GM23338 (cell line): Measurements from ENCODE around the gene DNAH17. TPM values are rescaled to one million over a fixed set of nuclear protein-coding genes. Genes with fewer than 3 reads are reported as not detected.

Experiments
- ATAC-seq: fragments of 200-7000 bp; cut with Tn5 transposase; 3 replicates; pipeline ENCODE4 v1.9.1; 2020
- DNase-seq: peaks from one replicate; pipeline ENCODE4 v3.0.0-alpha.2; 2015; ENCODE audit warnings: low spot score
- H2AFZ ChIP-seq: fragments of 200-600 bp; sonication (generic); 2 replicates; pipeline ENCODE4 v1.8.0; 2016; ENCODE audit warnings: antibody characterized with exemption, mild to moderate bottlenecking, moderate library complexity
- H3F3A ChIP-seq: fragments of 200-600 bp; sonication (generic); replicated peaks from 2 replicates; pipeline ENCODE4 v1.8.0; 2017; ENCODE audit warnings: antibody characterized with exemption, mixed run types, low read depth
- H3K27ac ChIP-seq: fragments of 200-600 bp; sonication (generic); 2 replicates; pipeline ENCODE4 v1.6.1; 2016; ENCODE audit warnings: low read depth
- H3K27me3 ChIP-seq: fragments of 200-600 bp; sonication (generic); 2 replicates; pipeline ENCODE4 v1.8.0; 2016; ENCODE audit warnings: mild to moderate bottlenecking, mixed run types, moderate library complexity; ENCODE audit not compliant: insufficient read depth
- H3K36me3 ChIP-seq: fragments of 200-600 bp; sonication (generic); 2 replicates; pipeline ENCODE4 v1.8.0; 2016; ENCODE audit warnings: mild to moderate bottlenecking; ENCODE audit not compliant: insufficient read depth
- H3K4me1 ChIP-seq: fragments of 200-600 bp; sonication (generic); 2 replicates; pipeline ENCODE4 v1.8.0; 2016; ENCODE audit warnings: mild to moderate bottlenecking, moderate library complexity; ENCODE audit not compliant: insufficient read depth
- H3K4me2 ChIP-seq: fragments of 200-600 bp; sonication (generic); 2 replicates; pipeline ENCODE4 v1.7.1; 2017; ENCODE audit warnings: mixed run types
- H3K4me3 ChIP-seq: fragments of 200-600 bp; sonication (generic); 2 replicates; pipeline ENCODE4 v1.6.1; 2016; ENCODE audit warnings: mixed run types
- H3K79me2 ChIP-seq: fragments of 200-600 bp; sonication (generic); replicated peaks from 2 replicates; pipeline ENCODE4 v1.8.0; 2017; ENCODE audit warnings: mild to moderate bottlenecking; ENCODE audit not compliant: insufficient read depth
- H3K9me2 ChIP-seq: fragments of 200-600 bp; sonication (generic); 2 replicates; pipeline ENCODE4 v1.8.0; 2017; ENCODE audit not compliant: insufficient read depth
- H4K20me1 ChIP-seq: fragments of 200-600 bp; sonication (generic); replicated peaks from 2 replicates; pipeline ENCODE4 v1.8.0; 2017; ENCODE audit warnings: mild to moderate bottlenecking; ENCODE audit not compliant: insufficient read depth
- H3K27ac Mint-ChIP-seq: 2 replicates; pipeline ENCODE4 v1.8.0; 2020; ENCODE audit warnings: inconsistent platforms, mild to moderate bottlenecking, moderate library complexity, mixed read lengths
- H3K27me3 Mint-ChIP-seq: 3 replicates; pipeline ENCODE4 v1.8.0; 2022; ENCODE audit warnings: low read depth, mild to moderate bottlenecking, moderate library complexity, mixed read lengths, inconsistent platforms; ENCODE audit not compliant: insufficient read depth, poor library complexity
- H3K36me3 Mint-ChIP-seq: 3 replicates; pipeline ENCODE4 v1.8.0; 2021; ENCODE audit warnings: low read depth, mild to moderate bottlenecking, inconsistent platforms, moderate library complexity, mixed read lengths
- H3K4me1 Mint-ChIP-seq: 3 replicates; pipeline ENCODE4 v1.8.0; 2020; ENCODE audit warnings: mild to moderate bottlenecking, inconsistent platforms, mixed read lengths
- H3K4me3 Mint-ChIP-seq: 3 replicates; pipeline ENCODE4 v1.8.0; 2021; ENCODE audit warnings: moderate library complexity, mild to moderate bottlenecking, inconsistent platforms, mixed read lengths
- H3K9me3 Mint-ChIP-seq: 3 replicates; pipeline ENCODE4 v1.8.0; 2020; ENCODE audit warnings: moderate library complexity, mild to moderate bottlenecking, inconsistent platforms, mixed read lengths
- CREB1 ChIP-seq: fragments of 250-450 bp; sonication (Bioruptor Pico); IDR thresholded peaks from 2 replicates; pipeline ENCODE4 v1.5.0; 2020; ENCODE audit warnings: low read depth, mild to moderate bottlenecking, moderate library complexity
- CTCF ChIP-seq, 2 experiments: fragments of 200-600 bp in 1 of 2; sonication (generic) in 1 of 2; conservative IDR thresholded peaks; 2 replicates each; pipeline versions ENCODE4 v1.5.1 to v1.6.1; 2016 to 2017; ENCODE audit warnings: antibody characterized with exemption in 2 of 2, low read depth in 2 of 2, mild to moderate bottlenecking in 2 of 2, moderate library complexity in 1 of 2
- EZH2 ChIP-seq: fragments of 200-600 bp; sonication (generic); IDR thresholded peaks from one replicate; pipeline ENCODE4 v1.8.0; 2017; ENCODE audit warnings: antibody characterized with exemption, mild to moderate bottlenecking, low read depth; ENCODE audit not compliant: unreplicated experiment
- EZH2phosphoT487 ChIP-seq: fragments of 200-600 bp; sonication (generic); IDR thresholded peaks from one replicate; pipeline ENCODE4 v1.8.1; 2018; ENCODE audit warnings: antibody characterized with exemption; ENCODE audit not compliant: unreplicated experiment
- JUNB ChIP-seq: IDR thresholded peaks from one replicate; pipeline ENCODE4 v1.6.1; 2016; ENCODE audit warnings: antibody characterized with exemption; ENCODE audit not compliant: unreplicated experiment
- NANOG ChIP-seq: IDR thresholded peaks from 2 replicates; pipeline ENCODE4 v1.6.1; 2016; ENCODE audit warnings: antibody characterized with exemption, borderline replicate concordance
- POLR2AphosphoS5 ChIP-seq: IDR thresholded peaks from 2 replicates; pipeline ENCODE4 v1.6.1; 2016; ENCODE audit warnings: antibody characterized with exemption, low read depth
- REST ChIP-seq: IDR thresholded peaks from one replicate; pipeline ENCODE4 v1.6.1; 2018; ENCODE audit warnings: antibody characterized with exemption; ENCODE audit not compliant: unreplicated experiment
- STAT1 ChIP-seq: IDR thresholded peaks from one replicate; pipeline ENCODE4 v1.6.1; 2016; ENCODE audit warnings: antibody characterized with exemption; ENCODE audit not compliant: unreplicated experiment
- ZNF114 ChIP-seq: fragments of 250-450 bp; sonication (Bioruptor Pico); IDR thresholded peaks from 2 replicates; pipeline ENCODE4 v1.5.0; 2020; ENCODE audit warnings: mild to moderate bottlenecking, moderate library complexity
- ZNF331 ChIP-seq: fragments of 250-450 bp; sonication (Bioruptor Pico); IDR thresholded peaks from 2 replicates; pipeline ENCODE4 v1.5.0; 2020; ENCODE audit warnings: low read depth, mild to moderate bottlenecking, moderate library complexity
- polyA plus RNA-seq: library from polyadenylated mRNA; unstranded; fragments of >200 nt; fragmentation: Nextera tagmentation; extraction: Ambion mirVana; gene quantifications from 2 replicates; pipeline ENCODE4 v1.2.1, GENCODE V29; 2016
- total RNA-seq: library from RNA; depleted of rRNA; stranded (reverse); fragments of >200 nt; shearing (Covaris generic); gene quantifications from 2 replicates; pipeline ENCODE4 v1.2.3, GENCODE V29; 2014
- TF ChIP-seq, protein P1 (sequence below): IDR thresholded peaks from 2 replicates; pipeline ENCODE4 v1.6.1; 2016; ENCODE audit warnings: antibody characterized with exemption
- TF ChIP-seq, protein P2 (sequence below): fragments of 250-450 bp; sonication (Bioruptor Pico); IDR thresholded peaks from 2 replicates; pipeline ENCODE4 v1.5.0; 2020; ENCODE audit warnings: mild to moderate bottlenecking, moderate library complexity

Gene DNAH17
- total and polyA plus RNA-seq, 2 experiments from 2014 or later, result 0.59 to 2.0 TPM

DNA sequence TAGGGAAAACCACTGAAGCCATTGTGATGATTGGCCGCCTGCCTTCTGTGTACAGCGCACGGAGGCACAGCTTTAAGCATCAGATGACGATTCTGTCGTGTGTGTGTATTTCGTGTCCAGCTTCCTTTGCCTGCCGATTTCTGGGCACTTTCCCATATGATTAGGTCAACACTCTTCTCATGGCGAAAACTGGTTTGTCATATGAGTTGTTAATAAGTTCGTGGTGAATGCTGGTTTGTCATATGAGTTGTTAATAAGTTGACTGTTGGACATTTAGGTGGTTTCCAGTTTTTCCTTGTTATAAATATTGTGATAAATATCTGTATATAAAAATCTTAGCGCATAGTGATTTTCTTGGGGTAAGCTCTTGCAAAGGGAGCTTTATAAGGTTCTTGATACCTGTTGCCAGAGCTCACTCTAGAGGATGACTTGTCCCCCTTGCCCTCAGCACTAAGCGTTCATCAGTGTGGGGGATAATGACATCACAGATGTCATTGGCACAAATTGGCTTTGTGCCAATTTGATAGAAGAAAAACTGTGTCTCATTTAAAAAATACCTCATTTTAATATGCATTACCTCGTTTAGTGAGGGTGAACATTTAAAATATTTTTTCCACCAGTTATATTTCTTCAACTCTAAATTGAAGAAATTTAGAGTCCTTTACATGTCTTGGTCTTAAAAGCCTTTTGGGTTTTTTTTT, 158.7 kb downstream of the DNAH17 start:
- no peak overlapping the region for H3K27ac Mint-ChIP-seq
- H3K36me3 Mint-ChIP-seq, result peaks cover 61% of the 10 kb centered on the region
- TF ChIP-seq CTCF (conservative IDR thresholded peaks at IDR 0.05; ENCODE audit: low read depth in 2 of 2) (no peak), EZH2phosphoT487 (no peak), NANOG (no peak), JUNB (no peak), EZH2 (no peak), REST (no peak), ZNF114 (CRISPR knock-in tag) (no peak), ZNF331 (CRISPR knock-in tag) (no peak), STAT1 (no peak), CREB1 (no peak), POLR2AphosphoS5 (no peak)
- TF ChIP-seq, protein P1, sequence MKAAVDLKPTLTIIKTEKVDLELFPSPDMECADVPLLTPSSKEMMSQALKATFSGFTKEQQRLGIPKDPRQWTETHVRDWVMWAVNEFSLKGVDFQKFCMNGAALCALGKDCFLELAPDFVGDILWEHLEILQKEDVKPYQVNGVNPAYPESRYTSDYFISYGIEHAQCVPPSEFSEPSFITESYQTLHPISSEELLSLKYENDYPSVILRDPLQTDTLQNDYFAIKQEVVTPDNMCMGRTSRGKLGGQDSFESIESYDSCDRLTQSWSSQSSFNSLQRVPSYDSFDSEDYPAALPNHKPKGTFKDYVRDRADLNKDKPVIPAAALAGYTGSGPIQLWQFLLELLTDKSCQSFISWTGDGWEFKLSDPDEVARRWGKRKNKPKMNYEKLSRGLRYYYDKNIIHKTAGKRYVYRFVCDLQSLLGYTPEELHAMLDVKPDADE, result no peak
- TF ChIP-seq, protein P2, sequence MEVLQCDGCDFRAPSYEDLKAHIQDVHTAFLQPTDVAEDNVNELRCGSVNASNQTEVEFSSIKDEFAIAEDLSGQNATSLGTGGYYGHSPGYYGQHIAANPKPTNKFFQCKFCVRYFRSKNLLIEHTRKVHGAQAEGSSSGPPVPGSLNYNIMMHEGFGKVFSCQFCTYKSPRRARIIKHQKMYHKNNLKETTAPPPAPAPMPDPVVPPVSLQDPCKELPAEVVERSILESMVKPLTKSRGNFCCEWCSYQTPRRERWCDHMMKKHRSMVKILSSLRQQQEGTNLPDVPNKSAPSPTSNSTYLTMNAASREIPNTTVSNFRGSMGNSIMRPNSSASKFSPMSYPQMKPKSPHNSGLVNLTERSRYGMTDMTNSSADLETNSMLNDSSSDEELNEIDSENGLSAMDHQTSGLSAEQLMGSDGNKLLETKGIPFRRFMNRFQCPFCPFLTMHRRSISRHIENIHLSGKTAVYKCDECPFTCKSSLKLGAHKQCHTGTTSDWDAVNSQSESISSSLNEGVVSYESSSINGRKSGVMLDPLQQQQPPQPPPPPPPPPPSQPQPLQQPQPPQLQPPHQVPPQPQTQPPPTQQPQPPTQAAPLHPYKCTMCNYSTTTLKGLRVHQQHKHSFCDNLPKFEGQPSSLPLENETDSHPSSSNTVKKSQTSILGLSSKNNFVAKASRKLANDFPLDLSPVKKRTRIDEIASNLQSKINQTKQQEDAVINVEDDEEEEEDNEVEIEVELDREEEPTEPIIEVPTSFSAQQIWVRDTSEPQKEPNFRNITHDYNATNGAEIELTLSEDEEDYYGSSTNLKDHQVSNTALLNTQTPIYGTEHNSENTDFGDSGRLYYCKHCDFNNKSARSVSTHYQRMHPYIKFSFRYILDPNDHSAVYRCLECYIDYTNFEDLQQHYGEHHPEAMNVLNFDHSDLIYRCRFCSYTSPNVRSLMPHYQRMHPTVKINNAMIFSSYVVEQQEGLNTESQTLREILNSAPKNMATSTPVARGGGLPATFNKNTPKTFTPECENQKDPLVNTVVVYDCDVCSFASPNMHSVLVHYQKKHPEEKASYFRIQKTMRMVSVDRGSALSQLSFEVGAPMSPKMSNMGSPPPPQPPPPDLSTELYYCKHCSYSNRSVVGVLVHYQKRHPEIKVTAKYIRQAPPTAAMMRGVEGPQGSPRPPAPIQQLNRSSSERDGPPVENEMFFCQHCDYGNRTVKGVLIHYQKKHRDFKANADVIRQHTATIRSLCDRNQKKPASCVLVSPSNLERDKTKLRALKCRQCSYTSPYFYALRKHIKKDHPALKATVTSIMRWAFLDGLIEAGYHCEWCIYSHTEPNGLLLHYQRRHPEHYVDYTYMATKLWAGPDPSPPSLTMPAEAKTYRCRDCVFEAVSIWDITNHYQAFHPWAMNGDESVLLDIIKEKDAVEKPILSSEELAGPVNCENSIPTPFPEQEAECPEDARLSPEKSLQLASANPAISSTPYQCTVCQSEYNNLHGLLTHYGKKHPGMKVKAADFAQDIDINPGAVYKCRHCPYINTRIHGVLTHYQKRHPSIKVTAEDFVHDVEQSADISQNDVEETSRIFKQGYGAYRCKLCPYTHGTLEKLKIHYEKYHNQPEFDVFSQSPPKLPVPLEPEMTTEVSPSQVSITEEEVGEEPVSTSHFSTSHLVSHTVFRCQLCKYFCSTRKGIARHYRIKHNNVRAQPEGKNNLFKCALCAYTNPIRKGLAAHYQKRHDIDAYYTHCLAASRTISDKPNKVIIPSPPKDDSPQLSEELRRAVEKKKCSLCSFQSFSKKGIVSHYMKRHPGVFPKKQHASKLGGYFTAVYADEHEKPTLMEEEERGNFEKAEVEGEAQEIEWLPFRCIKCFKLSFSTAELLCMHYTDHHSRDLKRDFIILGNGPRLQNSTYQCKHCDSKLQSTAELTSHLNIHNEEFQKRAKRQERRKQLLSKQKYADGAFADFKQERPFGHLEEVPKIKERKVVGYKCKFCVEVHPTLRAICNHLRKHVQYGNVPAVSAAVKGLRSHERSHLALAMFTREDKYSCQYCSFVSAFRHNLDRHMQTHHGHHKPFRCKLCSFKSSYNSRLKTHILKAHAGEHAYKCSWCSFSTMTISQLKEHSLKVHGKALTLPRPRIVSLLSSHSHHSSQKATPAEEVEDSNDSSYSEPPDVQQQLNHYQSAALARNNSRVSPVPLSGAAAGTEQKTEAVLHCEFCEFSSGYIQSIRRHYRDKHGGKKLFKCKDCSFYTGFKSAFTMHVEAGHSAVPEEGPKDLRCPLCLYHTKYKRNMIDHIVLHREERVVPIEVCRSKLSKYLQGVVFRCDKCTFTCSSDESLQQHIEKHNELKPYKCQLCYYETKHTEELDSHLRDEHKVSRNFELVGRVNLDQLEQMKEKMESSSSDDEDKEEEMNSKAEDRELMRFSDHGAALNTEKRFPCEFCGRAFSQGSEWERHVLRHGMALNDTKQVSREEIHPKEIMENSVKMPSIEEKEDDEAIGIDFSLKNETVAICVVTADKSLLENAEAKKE, result no peak
- DNase-seq (no peak), ATAC-seq (no peak)
- Histone ChIP-seq H3K79me2 (peaks cover 33% of the 10 kb centered on the region), H3K36me3 (peaks cover 20% of the 10 kb centered on the region), H4K20me1 (peaks cover 16% of the 10 kb centered on the region), H3K9me2 (no peaks in the 10 kb centered on the region), H3K27me3 (no peaks in the 10 kb centered on the region), H3K27ac (peak overlapping the region; percentile 9; the same call in 1 of the 2 replicates), H3K4me1 (peaks cover 12% of the 10 kb centered on the region; the same call in 1 of the 2 replicates), H3K4me2 (no peak overlapping the region), H2AFZ (no peak overlapping the region), H3F3A (peaks cover 19% of the 10 kb centered on the region), H3K4me3 (no peak overlapping the region)
- H3K9me3 Mint-ChIP-seq, result no peaks in the 10 kb centered on the region
- H3K27me3 Mint-ChIP-seq, result peaks cover 13% of the 10 kb centered on the region
- H3K4me3 Mint-ChIP-seq, result no peak overlapping the region
- H3K4me1 Mint-ChIP-seq, result peaks cover 39% of the 10 kb centered on the region
